NCI-H345 (cell line): Measurements from ENCODE around the gene THAP7.
"Not testable (repeated sequence)": the region's sequence is repeated elsewhere in the genome, so short reads cannot be mapped to it uniquely, and the experiment has no call there.

Source experiments
- DNase-seq: peaks from one replicate; lab custom pipeline; 2025; lab: John Stamatoyannopoulos, UW

The THAP7 gene

GRCh38 chr22:21001601-21002325 is at the start of gene THAP7:
Gene THAP7, minus strand, starts transcription at chr22:21002118. Its CDS starts 207 bp downstream, at chr22:21001911.
- DNase-seq = peak; percentile 91

- no peak for DNase-seq
Observed at GRCh38 chr22:21051145-21051830, 49.4 kb upstream of the THAP7 start.

GRCh38 chr22:21048965-21049364 is 47.0 kb upstream of the THAP7 start:
- not testable (repeated sequence) for DNase-seq

- not testable (repeated sequence) for DNase-seq
Observed at GRCh38 chr22:21048448-21048847, 46.5 kb upstream of the THAP7 start.

- DNase-seq = peak; percentile 56
Observed at GRCh38 chr22:21047730-21048129, 45.8 kb upstream of the THAP7 start.

- DNase-seq = no peak
Observed at GRCh38 chr22:21047035-21047661, 45.2 kb upstream of the THAP7 start.

- peak; percentile 88 for DNase-seq
Observed at GRCh38 chr22:21045585-21046294, 43.8 kb upstream of the THAP7 start, which contains the start of gene LRRC74B. Gene LRRC74B, plus strand, starts transcription at chr22:21045946. Its CDS starts 41 bp downstream, at chr22:21045987.

GRCh38 chr22:21044931-21045584 is 43.1 kb upstream of the THAP7 start:
- no peak for DNase-seq

GRCh38 chr22:21043860-21044535 is 42.1 kb upstream of the THAP7 start:
- no peak for DNase-seq

- DNase-seq = no peak
Observed at GRCh38 chr22:21042978-21043859, 41.3 kb upstream of the THAP7 start.

- DNase-seq = no peak
Observed at GRCh38 chr22:21041937-21042336, 40.0 kb upstream of the THAP7 start.

- DNase-seq = not testable (repeated sequence)
Observed at GRCh38 chr22:21039158-21039557, 37.2 kb upstream of the THAP7 start.

- no peak for DNase-seq
Observed at GRCh38 chr22:21038405-21038804, 36.5 kb upstream of the THAP7 start.

- no peak for DNase-seq
Observed at GRCh38 chr22:21034989-21035388, 33.1 kb upstream of the THAP7 start.

GRCh38 chr22:21033895-21034294 is 32.0 kb upstream of the THAP7 start:
- DNase-seq = no peak

- no peak for DNase-seq
Observed at GRCh38 chr22:21032868-21033688, 31.2 kb upstream of the THAP7 start.

- DNase-seq = peak; percentile 12
Observed at GRCh38 chr22:21032037-21032867, 30.3 kb upstream of the THAP7 start, which contains the start of gene SLC7A4. Gene SLC7A4, minus strand, starts transcription at chr22:21032561. Its CDS starts 749 bp downstream, at chr22:21031812.

- DNase-seq = no peak
Observed at GRCh38 chr22:21031545-21032036, 29.7 kb upstream of the THAP7 start.
